GM23338 (cell line): Measurements from ENCODE around the gene DNAH10. TPM values are rescaled to one million over a fixed set of nuclear protein-coding genes. Genes with fewer than 3 reads are reported as not detected.

ENCODE experiments used
- ATAC-seq: fragments of 200-7000 bp; cut with Tn5 transposase; 3 replicates; pipeline ENCODE4 v1.9.1; 2020
- DNase-seq: peaks from one replicate; pipeline ENCODE4 v3.0.0-alpha.2; 2015; ENCODE audit warnings: low spot score
- H2AFZ ChIP-seq: fragments of 200-600 bp; sonication (generic); 2 replicates; pipeline ENCODE4 v1.8.0; 2016; ENCODE audit warnings: antibody characterized with exemption, mild to moderate bottlenecking, moderate library complexity
- H3F3A ChIP-seq: fragments of 200-600 bp; sonication (generic); replicated peaks from 2 replicates; pipeline ENCODE4 v1.8.0; 2017; ENCODE audit warnings: antibody characterized with exemption, mixed run types, low read depth
- H3K27ac ChIP-seq: fragments of 200-600 bp; sonication (generic); 2 replicates; pipeline ENCODE4 v1.6.1; 2016; ENCODE audit warnings: low read depth
- H3K27me3 ChIP-seq: fragments of 200-600 bp; sonication (generic); 2 replicates; pipeline ENCODE4 v1.8.0; 2016; ENCODE audit warnings: mild to moderate bottlenecking, mixed run types, moderate library complexity; ENCODE audit not compliant: insufficient read depth
- H3K36me3 ChIP-seq: fragments of 200-600 bp; sonication (generic); 2 replicates; pipeline ENCODE4 v1.8.0; 2016; ENCODE audit warnings: mild to moderate bottlenecking; ENCODE audit not compliant: insufficient read depth
- H3K4me1 ChIP-seq: fragments of 200-600 bp; sonication (generic); 2 replicates; pipeline ENCODE4 v1.8.0; 2016; ENCODE audit warnings: mild to moderate bottlenecking, moderate library complexity; ENCODE audit not compliant: insufficient read depth
- H3K4me2 ChIP-seq: fragments of 200-600 bp; sonication (generic); 2 replicates; pipeline ENCODE4 v1.7.1; 2017; ENCODE audit warnings: mixed run types
- H3K4me3 ChIP-seq: fragments of 200-600 bp; sonication (generic); 2 replicates; pipeline ENCODE4 v1.6.1; 2016; ENCODE audit warnings: mixed run types
- H3K79me2 ChIP-seq: fragments of 200-600 bp; sonication (generic); replicated peaks from 2 replicates; pipeline ENCODE4 v1.8.0; 2017; ENCODE audit warnings: mild to moderate bottlenecking; ENCODE audit not compliant: insufficient read depth
- H3K9me2 ChIP-seq: fragments of 200-600 bp; sonication (generic); 2 replicates; pipeline ENCODE4 v1.8.0; 2017; ENCODE audit not compliant: insufficient read depth
- H4K20me1 ChIP-seq: fragments of 200-600 bp; sonication (generic); replicated peaks from 2 replicates; pipeline ENCODE4 v1.8.0; 2017; ENCODE audit warnings: mild to moderate bottlenecking; ENCODE audit not compliant: insufficient read depth
- H3K27ac Mint-ChIP-seq: 2 replicates; pipeline ENCODE4 v1.8.0; 2020; ENCODE audit warnings: inconsistent platforms, mild to moderate bottlenecking, moderate library complexity, mixed read lengths
- H3K27me3 Mint-ChIP-seq: 3 replicates; pipeline ENCODE4 v1.8.0; 2022; ENCODE audit warnings: low read depth, mild to moderate bottlenecking, moderate library complexity, mixed read lengths, inconsistent platforms; ENCODE audit not compliant: insufficient read depth, poor library complexity
- H3K36me3 Mint-ChIP-seq: 3 replicates; pipeline ENCODE4 v1.8.0; 2021; ENCODE audit warnings: low read depth, mild to moderate bottlenecking, inconsistent platforms, moderate library complexity, mixed read lengths
- H3K4me1 Mint-ChIP-seq: 3 replicates; pipeline ENCODE4 v1.8.0; 2020; ENCODE audit warnings: mild to moderate bottlenecking, inconsistent platforms, mixed read lengths
- H3K4me3 Mint-ChIP-seq: 3 replicates; pipeline ENCODE4 v1.8.0; 2021; ENCODE audit warnings: moderate library complexity, mild to moderate bottlenecking, inconsistent platforms, mixed read lengths
- H3K9me3 Mint-ChIP-seq: 3 replicates; pipeline ENCODE4 v1.8.0; 2020; ENCODE audit warnings: moderate library complexity, mild to moderate bottlenecking, inconsistent platforms, mixed read lengths
- CREB1 ChIP-seq: fragments of 250-450 bp; sonication (Bioruptor Pico); IDR thresholded peaks from 2 replicates; pipeline ENCODE4 v1.5.0; 2020; ENCODE audit warnings: low read depth, mild to moderate bottlenecking, moderate library complexity
- EZH2 ChIP-seq: fragments of 200-600 bp; sonication (generic); IDR thresholded peaks from one replicate; pipeline ENCODE4 v1.8.0; 2017; ENCODE audit warnings: antibody characterized with exemption, mild to moderate bottlenecking, low read depth; ENCODE audit not compliant: unreplicated experiment
- EZH2phosphoT487 ChIP-seq: fragments of 200-600 bp; sonication (generic); IDR thresholded peaks from one replicate; pipeline ENCODE4 v1.8.1; 2018; ENCODE audit warnings: antibody characterized with exemption; ENCODE audit not compliant: unreplicated experiment
- JUNB ChIP-seq: IDR thresholded peaks from one replicate; pipeline ENCODE4 v1.6.1; 2016; ENCODE audit warnings: antibody characterized with exemption; ENCODE audit not compliant: unreplicated experiment
- POLR2AphosphoS5 ChIP-seq: IDR thresholded peaks from 2 replicates; pipeline ENCODE4 v1.6.1; 2016; ENCODE audit warnings: antibody characterized with exemption, low read depth
- STAT1 ChIP-seq: IDR thresholded peaks from one replicate; pipeline ENCODE4 v1.6.1; 2016; ENCODE audit warnings: antibody characterized with exemption; ENCODE audit not compliant: unreplicated experiment
- ZNF114 ChIP-seq: fragments of 250-450 bp; sonication (Bioruptor Pico); IDR thresholded peaks from 2 replicates; pipeline ENCODE4 v1.5.0; 2020; ENCODE audit warnings: mild to moderate bottlenecking, moderate library complexity
- ZNF331 ChIP-seq: fragments of 250-450 bp; sonication (Bioruptor Pico); IDR thresholded peaks from 2 replicates; pipeline ENCODE4 v1.5.0; 2020; ENCODE audit warnings: low read depth, mild to moderate bottlenecking, moderate library complexity
- polyA plus RNA-seq: library from polyadenylated mRNA; unstranded; fragments of >200 nt; fragmentation: Nextera tagmentation; extraction: Ambion mirVana; gene quantifications from 2 replicates; pipeline ENCODE4 v1.2.1, GENCODE V29; 2016
- total RNA-seq: library from RNA; depleted of rRNA; stranded (reverse); fragments of >200 nt; shearing (Covaris generic); gene quantifications from 2 replicates; pipeline ENCODE4 v1.2.3, GENCODE V29; 2014
- TF ChIP-seq, protein P1 (sequence below): IDR thresholded peaks from one replicate; pipeline ENCODE4 v1.6.1; 2018; ENCODE audit warnings: antibody characterized with exemption; ENCODE audit not compliant: unreplicated experiment
- TF ChIP-seq, protein P2 (sequence below): IDR thresholded peaks from 2 replicates; pipeline ENCODE4 v1.6.1; 2016; ENCODE audit warnings: antibody characterized with exemption
- TF ChIP-seq, protein P3 (sequence below), 2 experiments: fragments of 200-600 bp in 1 of 2; sonication (generic) in 1 of 2; conservative IDR thresholded peaks; 2 replicates each; pipeline versions ENCODE4 v1.5.1 to v1.6.1; 2016 to 2017; ENCODE audit warnings: antibody characterized with exemption in 2 of 2, low read depth in 2 of 2, mild to moderate bottlenecking in 2 of 2, moderate library complexity in 1 of 2

Gene DNAH10
- total and polyA plus RNA-seq, 2 experiments from 2014 or later: 0.03 TPM

DNA sequence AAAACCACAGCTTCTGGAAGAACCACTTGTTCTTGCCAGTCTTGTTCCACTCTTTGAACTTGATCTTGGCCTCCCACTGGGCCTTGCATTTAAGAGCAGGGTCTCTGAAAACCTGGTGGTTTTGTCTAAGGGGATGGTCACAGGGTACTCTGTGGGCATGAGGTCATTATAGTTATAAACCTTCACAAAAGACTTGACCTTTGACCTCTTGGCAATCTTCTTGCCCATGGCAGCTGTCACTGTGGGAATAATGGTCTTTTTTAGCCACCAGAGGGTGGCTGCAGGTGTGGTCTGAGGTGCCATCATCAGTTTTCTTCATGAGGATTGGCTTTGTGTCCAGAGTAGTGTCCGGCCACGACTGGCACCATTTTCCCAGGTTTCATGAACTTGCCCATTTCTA, 40.9 kb upstream of the DNAH10 start (continued):
- TF ChIP-seq, protein P1, sequence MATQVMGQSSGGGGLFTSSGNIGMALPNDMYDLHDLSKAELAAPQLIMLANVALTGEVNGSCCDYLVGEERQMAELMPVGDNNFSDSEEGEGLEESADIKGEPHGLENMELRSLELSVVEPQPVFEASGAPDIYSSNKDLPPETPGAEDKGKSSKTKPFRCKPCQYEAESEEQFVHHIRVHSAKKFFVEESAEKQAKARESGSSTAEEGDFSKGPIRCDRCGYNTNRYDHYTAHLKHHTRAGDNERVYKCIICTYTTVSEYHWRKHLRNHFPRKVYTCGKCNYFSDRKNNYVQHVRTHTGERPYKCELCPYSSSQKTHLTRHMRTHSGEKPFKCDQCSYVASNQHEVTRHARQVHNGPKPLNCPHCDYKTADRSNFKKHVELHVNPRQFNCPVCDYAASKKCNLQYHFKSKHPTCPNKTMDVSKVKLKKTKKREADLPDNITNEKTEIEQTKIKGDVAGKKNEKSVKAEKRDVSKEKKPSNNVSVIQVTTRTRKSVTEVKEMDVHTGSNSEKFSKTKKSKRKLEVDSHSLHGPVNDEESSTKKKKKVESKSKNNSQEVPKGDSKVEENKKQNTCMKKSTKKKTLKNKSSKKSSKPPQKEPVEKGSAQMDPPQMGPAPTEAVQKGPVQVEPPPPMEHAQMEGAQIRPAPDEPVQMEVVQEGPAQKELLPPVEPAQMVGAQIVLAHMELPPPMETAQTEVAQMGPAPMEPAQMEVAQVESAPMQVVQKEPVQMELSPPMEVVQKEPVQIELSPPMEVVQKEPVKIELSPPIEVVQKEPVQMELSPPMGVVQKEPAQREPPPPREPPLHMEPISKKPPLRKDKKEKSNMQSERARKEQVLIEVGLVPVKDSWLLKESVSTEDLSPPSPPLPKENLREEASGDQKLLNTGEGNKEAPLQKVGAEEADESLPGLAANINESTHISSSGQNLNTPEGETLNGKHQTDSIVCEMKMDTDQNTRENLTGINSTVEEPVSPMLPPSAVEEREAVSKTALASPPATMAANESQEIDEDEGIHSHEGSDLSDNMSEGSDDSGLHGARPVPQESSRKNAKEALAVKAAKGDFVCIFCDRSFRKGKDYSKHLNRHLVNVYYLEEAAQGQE: no peak
- TF ChIP-seq CREB1: no peak
- TF ChIP-seq, protein P2, sequence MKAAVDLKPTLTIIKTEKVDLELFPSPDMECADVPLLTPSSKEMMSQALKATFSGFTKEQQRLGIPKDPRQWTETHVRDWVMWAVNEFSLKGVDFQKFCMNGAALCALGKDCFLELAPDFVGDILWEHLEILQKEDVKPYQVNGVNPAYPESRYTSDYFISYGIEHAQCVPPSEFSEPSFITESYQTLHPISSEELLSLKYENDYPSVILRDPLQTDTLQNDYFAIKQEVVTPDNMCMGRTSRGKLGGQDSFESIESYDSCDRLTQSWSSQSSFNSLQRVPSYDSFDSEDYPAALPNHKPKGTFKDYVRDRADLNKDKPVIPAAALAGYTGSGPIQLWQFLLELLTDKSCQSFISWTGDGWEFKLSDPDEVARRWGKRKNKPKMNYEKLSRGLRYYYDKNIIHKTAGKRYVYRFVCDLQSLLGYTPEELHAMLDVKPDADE: no peak
- no peak for TF ChIP-seq ZNF331 (CRISPR knock-in tag)
- TF ChIP-seq EZH2: no peak
- TF ChIP-seq ZNF114 (CRISPR knock-in tag): no peak
- no peak for TF ChIP-seq JUNB
- no peak for TF ChIP-seq STAT1
- TF ChIP-seq, protein P3, sequence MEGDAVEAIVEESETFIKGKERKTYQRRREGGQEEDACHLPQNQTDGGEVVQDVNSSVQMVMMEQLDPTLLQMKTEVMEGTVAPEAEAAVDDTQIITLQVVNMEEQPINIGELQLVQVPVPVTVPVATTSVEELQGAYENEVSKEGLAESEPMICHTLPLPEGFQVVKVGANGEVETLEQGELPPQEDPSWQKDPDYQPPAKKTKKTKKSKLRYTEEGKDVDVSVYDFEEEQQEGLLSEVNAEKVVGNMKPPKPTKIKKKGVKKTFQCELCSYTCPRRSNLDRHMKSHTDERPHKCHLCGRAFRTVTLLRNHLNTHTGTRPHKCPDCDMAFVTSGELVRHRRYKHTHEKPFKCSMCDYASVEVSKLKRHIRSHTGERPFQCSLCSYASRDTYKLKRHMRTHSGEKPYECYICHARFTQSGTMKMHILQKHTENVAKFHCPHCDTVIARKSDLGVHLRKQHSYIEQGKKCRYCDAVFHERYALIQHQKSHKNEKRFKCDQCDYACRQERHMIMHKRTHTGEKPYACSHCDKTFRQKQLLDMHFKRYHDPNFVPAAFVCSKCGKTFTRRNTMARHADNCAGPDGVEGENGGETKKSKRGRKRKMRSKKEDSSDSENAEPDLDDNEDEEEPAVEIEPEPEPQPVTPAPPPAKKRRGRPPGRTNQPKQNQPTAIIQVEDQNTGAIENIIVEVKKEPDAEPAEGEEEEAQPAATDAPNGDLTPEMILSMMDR (conservative IDR thresholded peaks at IDR 0.05; ENCODE audit: low read depth in 2 of 2): no peak
- no peak for TF ChIP-seq POLR2AphosphoS5

DNA sequence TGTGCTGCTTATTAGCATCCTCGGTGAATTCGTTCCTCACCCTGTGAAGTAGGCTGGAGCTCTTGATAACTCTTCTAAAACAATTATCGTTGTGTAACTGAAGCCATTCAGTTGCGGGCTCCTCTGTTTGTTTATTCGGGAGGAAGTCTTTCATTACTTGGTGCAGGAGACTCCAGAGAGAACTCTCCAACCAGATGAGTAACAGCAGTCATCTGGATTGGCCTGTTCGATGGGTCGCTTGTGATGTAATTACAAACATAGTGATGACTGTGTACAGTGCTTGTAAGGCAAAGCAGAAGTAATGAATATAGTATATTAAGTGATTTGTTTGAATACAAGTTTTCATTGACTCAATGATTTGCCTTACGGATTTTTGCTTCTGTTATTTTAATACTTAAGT, 39.1 kb upstream of the DNAH10 start:
- H3F3A ChIP-seq: no peaks in the 10 kb centered on the region
- H4K20me1 ChIP-seq: peaks cover 21% of the 10 kb centered on the region
- no peak for DNase-seq
- Mint-ChIP-seq H3K4me3 (no peak overlapping the region), H3K4me1 (no peaks in the 10 kb centered on the region), H3K9me3 (no peaks in the 10 kb centered on the region), H3K27ac (no peak overlapping the region), H3K36me3 (peaks cover 59% of the 10 kb centered on the region), H3K27me3 (peaks cover 3% of the 10 kb centered on the region)
- no peaks in the 10 kb centered on the region for H3K4me1 ChIP-seq
- H3K36me3 ChIP-seq: peaks cover 71% of the 10 kb centered on the region
- no peak overlapping the region for H3K4me3 ChIP-seq
- peaks cover 9% of the 10 kb centered on the region for H3K79me2 ChIP-seq
- no peaks in the 10 kb centered on the region for H3K9me2 ChIP-seq
- H3K27me3 ChIP-seq: no peaks in the 10 kb centered on the region
- H2AFZ ChIP-seq: no peak overlapping the region
- H3K4me2 ChIP-seq: no peak overlapping the region
- no peak for ATAC-seq
- H3K27ac ChIP-seq: no peak overlapping the region
- TF ChIP-seq, protein P2: no peak
- no peak for TF ChIP-seq ZNF331 (CRISPR knock-in tag)
- TF ChIP-seq JUNB: no peak
- TF ChIP-seq, protein P1: no peak
- no peak for TF ChIP-seq EZH2
- TF ChIP-seq, protein P3 (conservative IDR thresholded peaks at IDR 0.05; ENCODE audit: low read depth in 2 of 2): no peak
- no peak for TF ChIP-seq ZNF114 (CRISPR knock-in tag)
- no peak for TF ChIP-seq EZH2phosphoT487
- no peak for TF ChIP-seq CREB1
